Measurements from ENCODE around the gene EEFSEC. TPM values are rescaled to one million over a fixed set of nuclear protein-coding genes. Genes with fewer than 3 reads are reported as not detected.

EEFSEC gene
- total RNA-seq, 2 experiments from 2014 or later: 17.7 to 25.3 TPM

DNA sequence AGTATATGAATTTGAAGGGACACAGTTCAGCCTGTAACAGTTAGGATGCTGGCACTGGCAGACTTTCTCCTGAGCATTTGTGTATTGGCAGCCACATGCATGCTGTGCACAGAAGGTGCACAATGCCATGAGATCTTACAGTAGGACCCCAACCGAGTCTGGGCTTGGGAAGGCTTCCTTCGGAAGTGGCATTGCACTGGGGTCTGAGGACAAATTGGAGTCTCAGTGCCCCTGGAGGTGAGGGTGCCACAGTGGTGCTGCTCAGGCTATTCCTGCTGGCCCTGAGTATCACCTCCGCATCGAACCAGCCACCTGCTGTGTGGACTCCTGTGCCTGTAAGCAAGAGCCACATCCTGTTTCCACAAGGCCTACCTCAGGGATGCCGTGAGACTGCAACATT, 213.9 kb downstream of the EEFSEC start:
- Histone ChIP-seq H4K20me1 (ENCODE audit: insufficient read depth, low read length) (no peaks in the 10 kb centered on the region; the same call in 1 of the 2 replicates), H3K4me1 (ENCODE audit: insufficient read depth, low read length, poor library complexity, severe bottlenecking) (peaks cover 6% of the 10 kb centered on the region), H3K9me2 (ENCODE audit: insufficient read depth, low read length) (no peaks in the 10 kb centered on the region), H3K4me2 (ENCODE audit: low read length) (no peak overlapping the region), H3K4me3 (ENCODE audit: low read depth, low read length, poor library complexity, severe bottlenecking) (no peak overlapping the region), H3K27ac (ENCODE audit: low read depth, low read length, poor library complexity, severe bottlenecking) (no peak overlapping the region), H3K79me2 (ENCODE audit: insufficient read depth, low read depth, low read length) (no peaks in the 10 kb centered on the region), H2AFZ (ENCODE audit: low read length) (no peak overlapping the region), H3K9me3 (ENCODE audit: low read length) (no peaks in the 10 kb centered on the region), H3K36me3 (ENCODE audit: insufficient read depth, low read length) (peaks cover 4% of the 10 kb centered on the region; the same call in 1 of the 2 replicates)
- TF ChIP-seq EZH2phosphoT487 (IDR thresholded peaks at IDR 0.05; ENCODE audit: borderline replicate concordance, low read depth, low read length): no peak
- TF ChIP-seq, protein P1, sequence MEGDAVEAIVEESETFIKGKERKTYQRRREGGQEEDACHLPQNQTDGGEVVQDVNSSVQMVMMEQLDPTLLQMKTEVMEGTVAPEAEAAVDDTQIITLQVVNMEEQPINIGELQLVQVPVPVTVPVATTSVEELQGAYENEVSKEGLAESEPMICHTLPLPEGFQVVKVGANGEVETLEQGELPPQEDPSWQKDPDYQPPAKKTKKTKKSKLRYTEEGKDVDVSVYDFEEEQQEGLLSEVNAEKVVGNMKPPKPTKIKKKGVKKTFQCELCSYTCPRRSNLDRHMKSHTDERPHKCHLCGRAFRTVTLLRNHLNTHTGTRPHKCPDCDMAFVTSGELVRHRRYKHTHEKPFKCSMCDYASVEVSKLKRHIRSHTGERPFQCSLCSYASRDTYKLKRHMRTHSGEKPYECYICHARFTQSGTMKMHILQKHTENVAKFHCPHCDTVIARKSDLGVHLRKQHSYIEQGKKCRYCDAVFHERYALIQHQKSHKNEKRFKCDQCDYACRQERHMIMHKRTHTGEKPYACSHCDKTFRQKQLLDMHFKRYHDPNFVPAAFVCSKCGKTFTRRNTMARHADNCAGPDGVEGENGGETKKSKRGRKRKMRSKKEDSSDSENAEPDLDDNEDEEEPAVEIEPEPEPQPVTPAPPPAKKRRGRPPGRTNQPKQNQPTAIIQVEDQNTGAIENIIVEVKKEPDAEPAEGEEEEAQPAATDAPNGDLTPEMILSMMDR (conservative IDR thresholded peaks at IDR 0.05; ENCODE audit: low read length): no peak
- POLR2A ChIA-PET: no interaction called here
- intact Hi-C loops (cut with micrococcal nuclease; ENCODE audit: unreplicated experiment): no loop called here
- DNase-seq (ENCODE audit: low spot score): no peak
- no TSS peak for BruUV-seq (replicated peaks)
- CTCF ChIA-PET (ENCODE audit: unreplicated experiment): no interaction called here

DNA sequence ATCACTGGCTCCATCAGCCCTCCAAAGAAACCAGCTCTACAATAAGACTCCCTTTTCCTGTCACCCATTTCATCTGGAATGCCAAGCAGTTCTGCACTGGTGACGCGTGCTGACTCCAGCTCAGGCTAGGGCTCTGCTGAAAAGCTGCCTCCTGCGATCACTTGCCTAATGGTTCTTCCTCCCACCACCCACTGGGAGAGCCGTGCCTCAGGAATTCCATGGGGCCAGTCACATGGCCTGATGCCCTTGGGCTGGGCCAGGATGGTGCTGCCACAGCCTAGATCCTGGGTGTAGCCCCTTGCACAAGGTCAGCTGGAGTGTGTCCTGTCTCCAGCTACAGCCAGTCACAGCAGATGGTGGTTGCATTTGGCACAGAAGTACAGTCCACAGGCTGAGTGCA, 214.5 kb downstream of the EEFSEC start:
- Histone ChIP-seq H3K27ac (ENCODE audit: low read depth, low read length, poor library complexity, severe bottlenecking) (no peak overlapping the region), H3K9me2 (ENCODE audit: insufficient read depth, low read length) (no peaks in the 10 kb centered on the region), H3K9me3 (ENCODE audit: low read length) (no peaks in the 10 kb centered on the region), H3K4me2 (ENCODE audit: low read length) (no peak overlapping the region), H3K4me3 (ENCODE audit: low read depth, low read length, poor library complexity, severe bottlenecking) (no peak overlapping the region), H3K4me1 (ENCODE audit: insufficient read depth, low read length, poor library complexity, severe bottlenecking) (peaks cover 6% of the 10 kb centered on the region), H4K20me1 (ENCODE audit: insufficient read depth, low read length) (no peaks in the 10 kb centered on the region; the same call in 1 of the 2 replicates), H3K36me3 (ENCODE audit: insufficient read depth, low read length) (peaks cover 4% of the 10 kb centered on the region; the same call in 1 of the 2 replicates), H2AFZ (ENCODE audit: low read length) (no peak overlapping the region), H3K79me2 (ENCODE audit: insufficient read depth, low read depth, low read length) (no peaks in the 10 kb centered on the region)
- no peak for DNase-seq (ENCODE audit: low spot score)
- POLR2A ChIA-PET: no interaction called here
- CTCF ChIA-PET (ENCODE audit: unreplicated experiment): no interaction called here
- no peak for TF ChIP-seq EZH2phosphoT487 (IDR thresholded peaks at IDR 0.05; ENCODE audit: borderline replicate concordance, low read depth, low read length)
- TF ChIP-seq, protein P1 (conservative IDR thresholded peaks at IDR 0.05; ENCODE audit: low read length): no peak
- no TSS peak for BruUV-seq (replicated peaks)
- intact Hi-C loops (cut with micrococcal nuclease; ENCODE audit: unreplicated experiment): no loop called here

DNA sequence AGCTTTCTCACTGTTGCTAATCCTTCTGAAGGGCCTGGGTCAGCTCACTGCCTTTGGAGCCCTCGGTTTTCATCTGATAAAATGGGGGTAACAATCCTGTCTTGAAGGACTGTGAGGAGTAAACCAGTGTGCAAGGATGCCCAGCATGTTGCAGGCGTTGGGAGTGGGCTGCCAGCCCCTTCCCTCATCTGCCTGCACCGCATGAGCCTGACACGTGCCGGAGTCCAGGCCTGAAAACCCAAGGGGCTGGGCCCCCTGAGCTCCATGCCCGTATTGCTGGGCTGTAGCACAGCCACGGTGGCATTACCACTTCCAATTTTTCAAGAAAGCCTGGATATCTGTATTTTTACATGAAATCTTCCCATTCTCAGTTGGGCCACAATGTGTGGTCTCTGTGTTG, 215.3 kb downstream of the EEFSEC start:
- Histone ChIP-seq H3K79me2 (ENCODE audit: insufficient read depth, low read depth, low read length) (no peaks in the 10 kb centered on the region), H4K20me1 (ENCODE audit: insufficient read depth, low read length) (no peaks in the 10 kb centered on the region; the same call in 1 of the 2 replicates), H3K4me2 (ENCODE audit: low read length) (no peak overlapping the region), H3K27ac (ENCODE audit: low read depth, low read length, poor library complexity, severe bottlenecking) (no peak overlapping the region), H3K4me3 (ENCODE audit: low read depth, low read length, poor library complexity, severe bottlenecking) (no peak overlapping the region), H3K9me3 (ENCODE audit: low read length) (no peaks in the 10 kb centered on the region), H3K9me2 (ENCODE audit: insufficient read depth, low read length) (no peaks in the 10 kb centered on the region), H3K36me3 (ENCODE audit: insufficient read depth, low read length) (no peaks in the 10 kb centered on the region), H2AFZ (ENCODE audit: low read length) (no peak overlapping the region), H3K4me1 (ENCODE audit: insufficient read depth, low read length, poor library complexity, severe bottlenecking) (peaks cover 6% of the 10 kb centered on the region)
- no peak for DNase-seq (ENCODE audit: low spot score)
- POLR2A ChIA-PET: interaction anchor here (0.7 kb wide), 1 partner anchor 447 kb away, joined by 3 read pairs; no protein-coding TSS in a partner anchor
- no TSS peak for BruUV-seq (replicated peaks)
- TF ChIP-seq, protein P1 (conservative IDR thresholded peaks at IDR 0.05; ENCODE audit: low read length): no peak
- TF ChIP-seq EZH2phosphoT487 (IDR thresholded peaks at IDR 0.05; ENCODE audit: borderline replicate concordance, low read depth, low read length): no peak
- CTCF ChIA-PET (ENCODE audit: unreplicated experiment): interaction anchor here (1.3 kb wide), 1 partner anchor 121 kb away, joined by 4 read pairs; no protein-coding TSS in a partner anchor
- intact Hi-C loops (cut with micrococcal nuclease; ENCODE audit: unreplicated experiment): no loop called here

Data from OCI-LY7 (cell line).